ENCODE measurements around the gene ATG2B.

ATG2B gene

GRCh38 chr14:96309896-96310330, 53.2 kb downstream of the ATG2B start:
- no peak for DNase-seq (ENCODE audit: low read depth in 2 of 2)

GRCh38 chr14:96309133-96309895, 53.8 kb downstream of the ATG2B start:
- DNase-seq (ENCODE audit: low read depth in 2 of 2) = no peak

DNA sequence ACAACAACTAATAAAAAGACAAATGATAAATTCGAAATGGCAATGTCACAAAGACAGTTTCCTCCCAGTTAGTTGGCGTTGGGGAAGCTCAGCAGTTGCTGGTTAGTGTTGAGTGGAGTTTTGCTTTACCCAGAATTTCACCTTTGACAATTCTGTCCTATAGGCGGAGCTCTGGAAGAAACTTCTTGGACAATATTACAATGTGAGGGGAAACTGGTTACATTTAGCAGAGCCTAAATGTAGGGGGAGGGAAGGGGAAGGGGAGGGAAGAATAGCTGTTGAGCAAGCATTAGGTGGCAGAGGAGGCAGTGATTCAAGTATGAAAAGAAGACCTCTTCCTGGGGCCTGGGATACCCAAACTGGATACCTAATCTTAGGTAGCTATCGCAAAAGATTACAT, 55.7 kb downstream of the ATG2B start:
- DNase-seq (ENCODE audit: low read depth in 2 of 2) = no peak

DNA sequence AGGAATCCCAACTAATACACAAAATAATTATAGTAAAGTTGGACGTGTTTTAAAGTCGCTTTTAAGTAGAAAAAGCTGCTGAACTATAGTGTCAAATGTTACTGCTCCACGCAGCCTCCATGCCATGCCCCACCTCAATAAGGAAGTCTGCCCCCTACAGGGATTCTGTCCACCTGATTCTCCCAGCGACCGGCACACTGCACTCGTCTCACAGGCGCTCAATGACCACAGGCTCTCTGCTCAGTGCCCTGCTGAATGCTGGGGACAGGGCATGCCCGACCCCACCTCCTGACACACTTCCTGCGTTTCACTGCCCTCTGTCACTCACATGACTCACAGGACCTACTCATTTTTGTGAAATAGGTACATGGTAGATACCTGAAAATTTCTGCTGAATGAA, 58.2 kb downstream of the ATG2B start:
- no peak for DNase-seq (ENCODE audit: low read depth in 2 of 2)

DNA sequence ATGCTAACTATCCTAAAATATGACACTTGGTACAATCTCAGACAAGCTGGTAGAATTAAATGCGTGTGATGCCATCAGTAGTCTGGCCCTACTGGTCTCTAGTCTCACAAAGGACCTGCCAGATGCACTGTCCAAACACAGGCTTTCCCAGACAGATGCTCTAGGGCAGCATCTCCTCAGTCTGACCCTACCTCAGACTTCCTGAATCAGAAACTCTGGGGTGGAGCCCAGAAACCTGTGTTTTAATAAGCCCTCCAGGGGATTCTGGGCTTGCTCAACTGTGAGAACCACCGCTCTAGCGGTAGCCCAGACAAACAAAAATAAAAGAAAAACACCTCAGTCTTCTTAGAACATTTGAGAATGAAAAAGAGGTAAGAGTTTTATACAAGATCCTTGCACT, 59.2 kb downstream of the ATG2B start:
- no peak for DNase-seq (ENCODE audit: low read depth in 2 of 2)

- DNase-seq (ENCODE audit: low read depth in 2 of 2) = no peak
These were observed 63.7 kb downstream of the ATG2B start for GRCh38 chr14:96299441-96299840.

DNA sequence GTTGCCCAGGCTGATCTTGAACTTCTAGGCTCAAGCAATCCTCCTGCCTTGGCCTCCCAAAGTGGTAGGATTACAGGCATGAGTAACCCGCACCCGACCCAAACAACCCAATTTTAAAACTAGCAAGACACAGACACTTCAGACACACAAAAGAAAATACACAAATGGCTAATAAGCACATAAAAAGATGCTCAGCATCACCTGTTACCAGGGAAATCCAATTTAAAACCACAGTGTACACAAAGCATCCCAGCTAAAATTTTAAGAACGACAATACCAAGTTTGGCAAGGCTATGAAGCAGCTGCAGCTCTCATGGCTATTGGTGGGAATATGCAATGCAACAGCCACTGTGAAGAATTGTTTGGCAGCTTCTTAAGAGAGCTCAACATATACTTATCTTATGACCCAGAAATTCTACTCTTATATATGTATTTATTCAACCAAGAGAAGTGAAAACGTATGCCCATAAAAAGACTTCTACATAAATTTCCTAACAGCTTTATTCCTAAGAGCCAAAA, 65.1 kb downstream of the ATG2B start:
- DNase-seq (ENCODE audit: low read depth in 2 of 2) = no peak

- no peak for DNase-seq (ENCODE audit: low read depth in 2 of 2)
These were observed 66.1 kb downstream of the ATG2B start for GRCh38 chr14:96297000-96297399.

GRCh38 chr14:96294246-96294645, 68.9 kb downstream of the ATG2B start:
- no peak for DNase-seq (ENCODE audit: low read depth in 2 of 2)

- no peak for DNase-seq (ENCODE audit: low read depth in 2 of 2)
These were observed 75.3 kb downstream of the ATG2B start for GRCh38 chr14:96287856-96288255.

- DNase-seq (ENCODE audit: low read depth in 2 of 2) = no peak
These were observed 76.9 kb downstream of the ATG2B start for GRCh38 chr14:96286251-96286650.

GRCh38 chr14:96285667-96286066, 77.5 kb downstream of the ATG2B start:
- no peak for DNase-seq (ENCODE audit: low read depth in 2 of 2)

GRCh38 chr14:96284430-96284829, 78.7 kb downstream of the ATG2B start:
- DNase-seq (ENCODE audit: low read depth in 2 of 2) = no peak

DNA sequence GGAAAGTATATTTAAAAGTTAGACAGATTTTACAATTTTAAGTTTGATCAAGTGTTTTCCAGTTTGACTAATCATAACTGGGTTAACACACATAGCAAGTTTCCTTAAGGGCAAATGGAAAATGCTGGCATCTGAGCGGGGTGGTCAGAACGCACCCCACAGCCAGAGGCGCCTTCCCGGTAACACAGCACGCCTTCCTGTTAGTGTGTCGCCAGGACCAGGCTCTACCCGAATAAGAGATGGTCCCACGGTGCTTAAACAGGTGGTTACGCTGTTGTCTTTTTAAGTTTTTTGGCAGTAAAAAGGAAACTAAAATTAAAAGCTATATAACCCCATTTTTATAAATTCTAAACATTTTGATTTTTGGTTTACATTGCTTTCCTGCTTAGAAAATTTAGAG, 79.1 kb downstream of the ATG2B start:
- DNase-seq (ENCODE audit: low read depth in 2 of 2) = no peak

GRCh38 chr14:96281486-96281885, 81.7 kb downstream of the ATG2B start:
- no peak for DNase-seq (ENCODE audit: low read depth in 2 of 2)

GRCh38 chr14:96280104-96280503, 83.0 kb downstream of the ATG2B start:
- DNase-seq (ENCODE audit: low read depth in 2 of 2) = no peak

DNA sequence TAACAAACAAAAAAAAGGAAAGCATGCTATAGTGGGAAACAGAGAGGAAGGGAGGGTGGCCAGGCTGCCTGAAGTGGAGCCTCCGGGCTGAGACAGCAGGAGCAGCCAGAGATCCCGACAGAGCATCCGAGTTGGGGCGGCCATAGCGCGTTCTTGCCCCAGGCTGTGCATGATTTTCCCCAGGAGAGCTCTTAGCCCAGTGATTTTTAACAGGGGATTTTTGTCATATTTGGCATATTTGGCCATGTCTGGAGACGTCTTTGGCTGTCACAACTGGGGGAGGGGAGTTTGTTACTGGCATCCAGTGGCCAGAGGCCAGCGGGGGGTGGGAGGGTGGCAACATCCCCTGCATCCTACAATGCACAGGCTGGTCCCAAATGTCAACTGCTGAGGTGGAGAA, 83.6 kb downstream of the ATG2B start:
- no peak for DNase-seq (ENCODE audit: low read depth in 2 of 2)

GRCh38 chr14:96277890-96278289, 85.3 kb downstream of the ATG2B start:
- no peak for DNase-seq (ENCODE audit: low read depth in 2 of 2)

- DNase-seq (ENCODE audit: low read depth in 2 of 2) = peak; percentile 57 to 75
These were observed 87.7 kb downstream of the ATG2B start for GRCh38 chr14:96275177-96276112.

GRCh38 chr14:96274543-96274942, 88.6 kb downstream of the ATG2B start:
- DNase-seq (ENCODE audit: low read depth in 2 of 2) = no peak

DNA sequence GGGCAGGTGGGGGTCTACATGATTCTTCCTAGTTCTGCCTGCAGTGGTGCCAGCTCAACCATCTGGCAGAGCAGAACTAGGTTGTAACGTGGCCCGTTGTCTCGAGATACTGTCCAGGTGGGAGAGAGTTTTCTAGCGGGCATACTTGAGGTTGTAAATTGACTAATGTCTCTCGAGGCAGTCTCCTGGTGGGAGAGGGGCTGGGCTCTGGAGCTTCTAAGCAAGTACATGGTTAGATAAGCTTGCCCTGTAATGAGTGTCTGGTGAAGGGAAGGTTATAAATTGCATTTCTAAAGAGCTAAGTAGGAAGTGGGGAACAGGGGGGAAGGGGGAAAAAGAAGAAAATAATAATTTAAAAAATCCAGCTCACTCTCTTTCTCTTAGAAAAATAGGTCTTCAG, 89.0 kb downstream of the ATG2B start:
- DNase-seq (ENCODE audit: low read depth in 2 of 2) = no peak

- no peak for DNase-seq (ENCODE audit: low read depth in 2 of 2)
These were observed 89.5 kb downstream of the ATG2B start for GRCh38 chr14:96273629-96274028.

Measured in stimulated activated CD4-positive, alpha-beta T cell treated with anti-CD3 and anti-CD28 coated beads, Interleukin-1b, Interleukin-23, amount 100 ng/mL, for 4 hours (primary cell).